Measurements from ENCODE around the gene OTUB1. TPM values are rescaled to one million over a fixed set of nuclear protein-coding genes. Genes with fewer than 3 reads are reported as not detected.

Gene OTUB1
- total RNA-seq, 1 donor from 2014 or later = 78.9 TPM

DNA sequence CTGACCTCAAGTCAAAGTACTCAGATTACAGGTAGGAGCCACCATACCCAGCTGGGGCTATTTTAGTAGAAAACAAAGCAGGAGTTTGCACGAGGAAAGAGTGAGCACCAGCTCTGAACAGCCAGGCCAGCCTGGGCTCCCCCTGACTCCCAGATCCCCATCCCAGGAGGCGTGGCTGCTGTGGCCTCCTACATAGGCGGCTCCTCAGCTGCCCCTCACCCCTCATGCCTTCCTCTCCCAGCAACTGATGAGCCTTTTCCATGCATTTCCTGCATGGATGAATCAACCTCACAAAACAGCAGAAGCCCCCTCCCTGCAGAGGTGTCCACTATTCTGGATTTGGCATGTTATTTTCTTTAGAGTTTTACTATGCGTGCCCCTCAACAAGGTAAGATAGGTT, 39.0 kb downstream of the OTUB1 start:
- no peak for ATAC-seq

DNA sequence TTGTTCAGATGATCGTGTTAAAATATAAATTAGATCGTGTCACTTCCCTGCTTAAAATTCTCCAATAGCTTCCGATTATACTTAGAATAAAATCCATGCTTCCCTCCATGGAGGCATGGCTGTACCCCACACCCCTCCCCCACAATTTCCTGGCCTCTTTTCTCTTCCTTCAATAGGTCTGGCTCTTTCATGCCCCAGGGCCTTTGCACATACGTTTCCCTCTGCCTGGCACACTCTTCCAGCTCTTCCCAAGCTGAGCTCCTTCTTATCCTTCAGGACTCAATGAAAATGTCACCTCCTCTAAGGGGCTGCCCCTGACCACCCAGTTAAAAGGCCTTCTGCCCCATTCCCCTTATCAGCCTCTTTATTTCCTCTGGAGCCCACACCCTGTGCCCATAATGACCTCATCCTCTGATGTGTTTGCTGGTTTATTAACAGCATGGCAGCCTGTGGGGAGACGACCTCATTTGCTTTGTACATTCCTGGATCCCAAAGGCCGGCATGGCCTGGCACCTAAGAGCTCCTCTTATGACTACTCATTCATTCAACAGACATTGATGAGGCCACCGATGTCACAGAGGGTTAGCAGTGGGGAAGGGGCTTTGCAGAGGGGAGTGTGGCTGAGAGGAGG, 40.5 kb downstream of the OTUB1 start:
- ATAC-seq = no peak

DNA sequence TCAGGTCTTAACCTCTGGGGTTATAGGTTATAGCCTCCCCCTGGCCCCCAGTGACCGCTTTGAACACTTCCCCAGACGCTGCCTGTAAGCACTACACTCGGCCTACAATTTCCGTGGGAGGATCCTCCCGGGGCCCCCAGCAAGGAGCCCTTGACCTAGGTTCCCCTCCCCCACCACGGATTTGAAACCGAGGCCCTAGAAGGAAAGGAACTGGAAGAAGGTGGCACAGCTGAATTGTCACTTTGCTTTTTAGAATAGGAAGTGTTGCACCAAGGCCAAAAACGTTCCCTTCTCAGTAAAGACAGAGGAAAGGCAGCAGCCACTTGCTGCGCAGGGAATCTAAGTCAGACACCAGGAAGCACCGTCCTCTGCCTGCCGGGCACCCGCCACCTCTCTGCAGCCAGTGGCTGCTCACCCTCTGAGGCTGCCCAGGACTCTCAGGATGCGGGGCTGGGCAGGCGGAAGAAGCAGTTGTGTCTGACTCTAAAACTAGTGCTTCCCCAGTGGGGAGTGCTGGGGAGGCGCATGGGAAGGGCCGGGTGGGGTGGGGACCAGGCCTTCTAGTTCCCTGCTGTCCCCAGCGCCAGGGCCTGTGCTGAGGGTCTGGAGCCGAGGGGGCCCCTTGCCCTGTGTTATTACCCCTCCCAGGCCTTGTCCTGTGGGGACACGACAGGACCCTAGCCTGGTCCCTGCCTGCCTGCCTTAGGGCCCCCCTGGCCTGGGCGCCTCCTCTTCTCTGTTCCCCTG, 41.6 kb downstream of the OTUB1 start:
- ATAC-seq = no peak

DNA sequence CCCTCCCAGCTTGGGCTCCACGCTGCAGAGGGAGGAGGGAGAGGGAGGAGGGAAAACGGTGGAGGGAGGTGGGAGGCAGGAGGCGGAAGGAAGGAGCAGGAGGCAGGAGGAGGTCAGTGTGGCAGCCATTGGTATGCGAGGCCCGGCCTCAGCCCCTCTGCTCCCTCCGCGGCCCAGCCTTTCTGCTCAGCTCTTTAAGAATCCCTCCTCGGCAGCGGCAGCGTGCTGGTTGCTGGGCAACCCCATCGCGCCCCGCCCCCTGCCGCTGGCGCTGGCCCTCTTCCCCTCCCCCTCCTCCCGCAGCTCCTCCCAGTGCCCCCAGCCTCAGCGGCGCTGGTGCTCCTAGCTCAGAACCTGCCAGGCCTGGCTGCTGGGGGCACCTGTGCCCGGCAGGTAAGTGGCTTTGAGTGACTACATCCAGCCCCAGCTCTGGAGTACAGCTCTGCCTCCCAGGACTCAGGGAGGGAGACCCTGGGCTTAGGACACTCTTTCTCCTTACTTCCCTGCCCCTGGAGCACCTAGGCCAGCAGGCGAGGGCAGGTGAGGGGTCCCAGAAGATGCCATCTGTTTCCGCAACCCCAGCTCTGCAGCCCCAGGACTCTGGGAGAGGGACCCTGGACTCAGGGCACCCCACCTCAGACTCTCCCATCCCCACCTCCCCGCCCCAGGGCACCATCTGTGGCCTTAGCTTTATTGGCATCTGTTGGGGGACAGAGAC, 42.3 kb downstream of the OTUB1 start:
- no peak for ATAC-seq

DNA sequence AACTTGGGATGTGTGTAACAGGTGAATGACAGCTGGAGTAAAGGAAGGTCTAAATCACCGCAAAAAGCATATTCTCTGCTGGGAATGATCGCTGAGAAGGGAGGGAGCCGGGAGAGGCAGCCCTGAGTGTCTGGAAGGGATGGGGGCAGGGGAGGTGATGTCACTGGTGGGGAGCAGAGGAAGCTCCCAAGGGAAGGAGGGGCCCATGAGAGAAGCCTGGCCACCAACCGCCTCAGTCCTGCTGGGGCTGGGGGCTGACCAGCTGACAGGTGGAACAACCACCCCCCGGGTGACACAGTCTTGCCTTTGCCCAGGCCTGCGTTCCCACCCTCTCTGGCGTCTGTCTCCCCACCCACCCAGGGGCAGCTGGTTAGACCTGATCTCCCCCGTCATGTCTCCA, 43.5 kb downstream of the OTUB1 start:
- no peak for ATAC-seq

DNA sequence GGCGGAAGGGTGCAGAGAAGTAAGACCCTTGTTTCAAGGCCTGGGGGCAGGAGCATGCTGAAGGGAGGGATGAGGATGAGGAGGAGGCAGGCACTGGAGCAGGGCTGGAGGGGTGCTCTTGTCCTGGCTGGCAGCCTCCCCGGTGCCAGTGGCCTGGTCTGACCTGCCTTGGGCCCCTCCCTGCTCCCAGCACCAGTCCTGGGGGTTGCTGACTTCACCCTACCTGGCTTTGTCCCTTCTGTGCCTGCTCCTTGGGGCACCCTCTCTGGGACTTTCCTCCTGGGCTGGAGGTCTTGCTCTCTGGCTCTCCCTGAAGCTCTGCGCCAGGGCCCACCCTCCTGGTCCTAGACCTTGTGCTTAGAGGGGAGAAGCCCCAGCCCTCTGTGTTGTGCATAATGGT, 44.8 kb downstream of the OTUB1 start:
- no peak for ATAC-seq

DNA sequence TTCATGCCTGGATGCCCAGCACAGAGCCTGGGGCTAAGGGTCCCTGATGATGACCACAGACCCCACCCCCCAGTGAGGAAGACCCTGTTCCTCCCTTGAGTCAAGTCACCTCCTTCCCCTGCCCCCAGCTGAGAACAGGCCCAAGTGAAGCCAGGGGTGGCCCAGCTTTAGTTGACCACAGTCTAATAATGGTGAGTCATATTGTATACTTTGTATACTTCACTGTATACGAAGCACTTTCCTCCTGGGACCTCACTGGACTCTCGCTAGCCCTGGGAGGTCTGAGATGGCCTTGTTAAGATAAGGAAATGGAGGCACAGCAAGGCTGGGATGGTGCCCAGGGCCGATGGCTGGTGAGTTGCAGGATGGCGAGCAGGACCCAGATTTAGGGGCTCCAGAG, 45.8 kb downstream of the OTUB1 start:
- ATAC-seq = no peak

DNA sequence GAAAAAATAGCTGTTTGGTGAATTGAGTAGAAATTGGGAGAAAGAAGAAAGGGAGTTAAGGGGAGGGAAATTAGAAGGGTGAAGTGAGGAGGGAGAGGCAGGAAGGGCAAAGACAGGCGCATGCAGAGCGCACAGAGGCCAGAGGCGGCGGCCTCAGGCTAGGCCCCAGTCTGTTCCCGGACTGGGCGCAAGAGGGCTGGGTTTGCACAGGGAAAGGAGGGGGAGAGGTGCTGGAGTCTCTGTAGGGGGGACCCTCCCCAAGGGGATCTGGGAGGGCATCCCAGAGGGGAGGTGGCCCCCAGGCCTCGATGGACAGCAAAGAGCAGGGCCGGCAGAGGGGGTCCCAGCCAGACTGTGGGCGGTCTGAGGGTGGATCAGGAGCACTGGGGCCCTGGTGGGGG, 48.2 kb downstream of the OTUB1 start:
- no peak for ATAC-seq

DNA sequence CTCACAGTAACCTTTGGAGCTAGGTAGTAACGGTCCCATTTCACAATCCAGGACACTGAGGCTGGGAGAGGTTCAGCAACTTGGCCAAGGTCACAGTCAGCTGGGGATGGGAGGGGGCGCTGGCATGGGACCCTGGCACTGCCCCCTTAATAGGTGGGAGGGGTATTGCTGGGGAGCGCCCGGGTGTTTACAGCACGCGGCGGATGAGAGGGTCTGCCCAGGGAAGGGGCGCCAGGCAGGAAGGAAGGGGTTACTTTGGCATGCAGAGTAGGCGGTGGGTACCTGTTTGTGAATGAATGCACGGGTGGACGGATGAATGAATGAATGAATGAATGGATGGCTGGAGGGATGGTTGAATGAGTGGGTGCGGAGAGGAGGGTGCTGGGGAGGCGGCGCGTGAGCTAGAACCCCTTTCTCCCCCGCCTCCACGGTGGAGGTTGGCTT, 48.9 kb downstream of the OTUB1 start:
- no peak for ATAC-seq

DNA sequence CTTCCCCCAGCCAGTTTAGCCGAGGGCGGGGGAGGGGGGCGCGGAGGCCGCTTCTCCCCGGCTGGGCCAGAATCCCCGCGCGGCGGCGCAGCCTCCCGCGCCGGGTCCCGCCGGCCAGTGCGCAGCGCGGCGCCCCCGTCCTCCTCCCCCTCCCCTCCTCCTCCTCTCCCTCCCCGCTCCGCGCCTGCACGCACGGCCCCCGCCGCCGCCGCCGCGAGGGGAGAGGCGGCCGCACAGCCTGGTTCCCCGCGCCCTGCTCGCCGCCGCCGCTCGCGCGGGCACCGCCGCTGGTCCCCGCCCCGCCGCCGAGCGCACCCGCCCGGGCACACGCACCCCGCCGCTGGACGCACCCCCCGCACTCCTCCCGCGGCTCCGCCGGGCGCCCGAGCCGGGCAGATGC, 49.3 kb downstream of the OTUB1 start, which contains the start of gene FLRT1:
TSS of gene FLRT1 (plus strand) at position 356 of the 400 bp plus-strand sequence. CDS start 80,337 bp downstream, outside the sequence.
- no peak for ATAC-seq

DNA sequence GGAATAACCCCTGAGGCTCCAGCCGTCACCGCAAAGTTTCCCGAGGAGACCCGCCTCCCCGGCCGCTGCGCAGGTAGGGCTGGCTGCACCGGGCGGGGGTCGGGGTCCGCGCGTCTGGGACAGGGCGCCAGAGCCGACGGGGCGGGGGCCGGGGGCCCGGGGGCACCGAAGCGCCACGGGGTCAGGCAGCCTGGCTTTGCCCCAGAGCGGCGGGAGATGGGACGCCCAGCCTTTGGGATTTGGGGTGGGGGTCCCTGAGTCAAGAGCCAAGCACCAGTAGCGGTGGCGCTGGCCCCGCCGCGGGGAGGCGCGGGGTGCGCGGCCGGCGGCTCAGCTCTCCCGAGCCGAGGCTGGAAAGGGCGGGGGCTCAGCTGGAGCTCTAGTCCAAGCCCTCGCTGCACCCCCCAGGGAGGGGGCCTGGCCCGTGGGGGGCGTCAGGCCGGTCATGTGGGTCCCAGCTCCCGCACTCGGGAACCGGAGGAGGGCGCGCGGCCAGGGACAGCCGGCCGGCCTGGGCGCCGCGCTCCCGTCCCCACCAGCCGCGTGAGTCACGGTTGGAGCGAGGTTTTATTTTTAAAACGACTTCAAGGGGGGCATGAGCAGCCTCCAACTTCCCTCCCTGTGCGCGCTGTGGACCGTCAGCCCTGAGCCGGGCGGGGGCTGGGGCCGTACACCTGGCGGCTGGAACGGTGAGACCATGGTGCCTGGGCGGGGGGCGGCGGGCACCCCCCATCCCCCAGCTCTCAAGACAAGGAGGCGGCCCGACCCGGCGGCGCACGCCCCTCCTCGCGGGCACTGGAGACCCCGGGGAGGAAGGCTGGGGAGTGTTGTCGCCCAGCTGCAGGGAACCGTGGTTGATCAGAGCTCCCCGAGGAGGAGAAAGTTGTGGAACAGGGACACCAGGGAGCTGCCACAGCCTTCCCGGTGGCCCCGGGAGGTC, 50.1 kb downstream of the OTUB1 start:
- no peak for ATAC-seq

DNA sequence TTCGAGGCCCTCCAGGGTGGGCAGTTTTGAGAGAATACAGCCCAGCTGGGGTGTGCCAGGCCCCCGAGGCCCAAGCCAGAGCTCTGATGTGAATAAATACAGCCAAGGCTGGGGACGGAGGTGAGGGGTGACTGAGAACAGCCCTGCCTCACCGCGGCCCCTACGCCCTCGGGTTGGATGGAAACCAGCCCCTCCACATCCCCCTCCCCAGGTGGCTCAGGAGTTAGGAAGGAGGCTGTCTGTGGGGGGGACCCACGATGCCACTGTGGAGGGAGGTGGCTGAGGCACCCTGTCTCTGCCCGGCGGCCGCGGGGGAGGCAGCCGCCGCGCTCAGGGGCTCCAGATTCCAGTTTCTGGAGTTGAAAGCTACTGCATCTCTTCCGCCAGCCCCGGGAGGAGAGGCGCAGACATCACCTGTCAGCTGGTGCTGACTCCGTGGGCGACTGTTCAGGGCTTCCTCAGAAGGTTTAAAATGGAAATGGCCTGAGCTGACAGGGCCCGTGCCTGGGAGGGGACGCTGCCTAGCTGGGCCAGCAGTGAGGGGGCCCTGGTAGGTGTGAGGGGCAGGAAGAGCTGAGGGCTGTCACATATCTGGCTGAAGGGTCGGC, 50.9 kb downstream of the OTUB1 start:
- no peak for ATAC-seq

DNA sequence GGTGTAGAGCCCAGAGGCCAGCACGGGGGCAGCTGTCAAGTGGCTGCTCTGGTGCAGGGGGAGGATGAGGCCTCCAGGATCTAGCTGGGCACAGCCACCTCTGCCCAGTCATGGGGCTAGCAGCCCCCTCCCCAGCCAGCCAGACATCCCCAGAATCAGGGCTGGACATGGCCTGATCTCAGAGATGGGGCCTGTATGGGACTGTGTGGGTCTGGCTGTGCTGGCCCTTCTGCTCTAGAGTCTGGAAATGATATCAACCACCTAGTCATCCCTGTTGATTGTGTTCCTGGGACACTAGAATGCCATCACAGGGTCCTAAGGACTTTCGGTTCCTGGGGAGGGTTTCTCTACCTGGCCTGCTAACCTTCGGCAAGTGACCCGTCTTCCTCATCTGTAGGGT, 52.3 kb downstream of the OTUB1 start:
- ATAC-seq = no peak

DNA sequence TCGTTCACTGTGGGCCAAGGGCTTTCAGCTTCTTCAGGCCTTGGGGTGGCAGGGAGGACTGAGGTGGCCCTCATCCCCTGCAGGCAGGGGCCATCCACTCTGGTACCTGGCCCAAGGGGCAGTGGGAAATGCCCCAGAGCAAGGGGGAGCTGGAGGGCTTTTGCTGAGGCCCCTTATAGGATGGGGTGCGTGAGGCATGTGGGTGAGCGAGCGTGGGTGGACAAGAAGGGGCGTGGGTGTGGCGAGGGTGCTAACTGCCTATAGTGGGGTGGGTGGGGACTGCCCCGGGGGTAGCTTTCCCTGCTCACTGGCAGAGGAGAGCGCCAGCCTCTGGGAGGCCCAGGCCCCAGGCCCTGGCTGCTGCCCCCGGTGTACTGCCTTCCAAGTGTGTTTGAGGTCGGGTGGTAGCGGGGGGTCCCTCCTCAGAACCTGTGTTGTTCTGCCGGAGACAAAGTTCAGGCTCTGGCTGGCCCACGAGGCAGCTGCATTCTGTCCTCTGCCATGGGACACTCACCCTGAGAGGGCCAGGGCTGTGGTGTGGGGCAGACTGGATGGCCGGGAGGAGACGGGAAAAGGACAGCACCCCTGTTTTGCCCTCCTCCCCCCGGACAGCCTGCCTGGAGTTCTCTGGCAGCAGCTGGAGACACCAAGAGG, 52.9 kb downstream of the OTUB1 start:
- ATAC-seq = no peak

DNA sequence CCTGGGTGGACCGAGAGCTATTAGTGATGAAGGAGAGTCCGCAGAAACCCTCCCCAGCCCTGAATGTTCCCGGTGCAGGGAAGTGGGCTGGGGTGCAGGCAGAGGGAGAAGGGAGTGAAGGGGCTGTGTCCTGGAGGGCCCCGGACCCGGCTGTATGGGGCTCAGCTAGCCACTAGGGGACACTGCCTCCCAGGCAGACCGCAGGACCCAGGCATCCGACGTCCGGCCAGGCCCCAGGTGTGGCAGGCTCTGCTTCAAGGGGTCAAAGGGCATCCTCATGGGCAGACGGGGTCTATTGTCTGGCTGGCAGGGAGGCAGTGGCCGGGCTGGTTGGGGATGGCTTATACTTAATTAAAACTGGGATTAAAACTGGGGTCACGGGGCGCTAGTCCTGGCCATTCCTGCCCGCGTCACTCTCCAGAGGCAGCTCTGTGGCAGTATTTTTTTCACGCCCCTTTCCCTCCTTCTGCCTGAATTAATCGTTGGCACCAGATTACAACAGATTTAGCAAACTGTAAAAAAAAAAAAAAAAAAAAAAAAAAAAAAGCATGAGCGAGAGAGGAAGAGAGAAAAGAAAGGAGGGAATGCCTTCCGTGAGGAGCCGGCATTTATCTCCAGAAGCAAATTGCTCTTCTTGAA, 54.6 kb downstream of the OTUB1 start:
- ATAC-seq = peak; percentile 21

DNA sequence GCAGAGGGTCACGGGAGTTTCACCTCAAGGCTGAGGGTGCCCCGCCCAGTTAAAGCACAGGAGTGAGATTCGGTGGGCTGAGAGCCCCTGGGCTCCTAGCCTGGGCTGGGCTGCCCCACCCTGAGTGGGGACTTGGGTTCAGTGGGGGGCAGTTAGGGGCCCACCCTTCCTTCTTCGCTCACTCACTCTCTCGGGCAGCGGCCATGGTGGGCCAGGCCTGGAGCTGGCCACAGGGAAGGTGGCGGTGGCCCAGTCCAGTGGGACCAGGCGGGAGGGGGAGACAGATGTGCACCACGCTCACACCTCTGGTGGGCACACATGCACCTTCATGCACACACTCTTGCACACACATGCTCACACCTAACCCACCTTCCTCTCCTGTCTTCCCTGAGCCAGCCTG, 55.6 kb downstream of the OTUB1 start:
- ATAC-seq = no peak

DNA sequence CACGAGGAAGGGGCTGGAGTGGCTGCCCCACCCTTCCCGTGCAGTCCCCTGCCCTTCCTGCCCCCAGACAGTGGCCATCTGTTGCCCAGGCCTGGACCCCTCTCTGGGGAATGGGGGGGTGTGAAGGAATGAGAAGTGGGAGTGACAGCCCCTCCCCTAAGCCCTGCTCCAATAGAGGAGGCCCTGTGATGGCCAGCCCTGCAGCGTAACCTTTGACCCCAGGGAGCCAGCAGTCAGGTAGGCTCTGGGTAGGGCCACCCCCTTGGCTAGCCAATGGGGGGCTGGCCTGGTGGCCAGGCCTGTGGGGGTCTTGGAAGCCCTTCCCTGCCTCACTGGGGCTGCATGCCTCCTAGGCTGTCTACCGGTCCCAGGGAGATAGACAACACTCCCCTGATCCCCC, 56.1 kb downstream of the OTUB1 start:
- ATAC-seq = no peak

DNA sequence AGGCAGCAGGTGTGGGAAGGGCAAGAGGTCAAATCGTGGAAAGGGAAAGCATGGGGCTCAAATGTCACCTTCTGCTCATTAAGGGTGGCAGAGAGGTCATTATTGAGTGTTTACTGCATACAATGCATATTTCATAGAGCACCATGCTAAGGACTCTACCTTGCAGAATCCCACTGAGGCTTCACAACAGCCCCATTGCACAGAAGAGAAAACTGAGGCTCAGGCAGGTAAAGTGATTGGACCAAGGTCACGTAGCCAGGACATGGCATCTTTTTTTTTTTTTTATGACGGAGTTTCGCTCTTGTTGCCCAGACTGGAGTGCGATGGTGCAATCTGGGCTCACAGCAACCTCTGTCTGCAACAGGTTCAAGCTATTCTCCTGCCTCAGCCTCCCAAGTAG, 57.3 kb downstream of the OTUB1 start:
- no peak for ATAC-seq

DNA sequence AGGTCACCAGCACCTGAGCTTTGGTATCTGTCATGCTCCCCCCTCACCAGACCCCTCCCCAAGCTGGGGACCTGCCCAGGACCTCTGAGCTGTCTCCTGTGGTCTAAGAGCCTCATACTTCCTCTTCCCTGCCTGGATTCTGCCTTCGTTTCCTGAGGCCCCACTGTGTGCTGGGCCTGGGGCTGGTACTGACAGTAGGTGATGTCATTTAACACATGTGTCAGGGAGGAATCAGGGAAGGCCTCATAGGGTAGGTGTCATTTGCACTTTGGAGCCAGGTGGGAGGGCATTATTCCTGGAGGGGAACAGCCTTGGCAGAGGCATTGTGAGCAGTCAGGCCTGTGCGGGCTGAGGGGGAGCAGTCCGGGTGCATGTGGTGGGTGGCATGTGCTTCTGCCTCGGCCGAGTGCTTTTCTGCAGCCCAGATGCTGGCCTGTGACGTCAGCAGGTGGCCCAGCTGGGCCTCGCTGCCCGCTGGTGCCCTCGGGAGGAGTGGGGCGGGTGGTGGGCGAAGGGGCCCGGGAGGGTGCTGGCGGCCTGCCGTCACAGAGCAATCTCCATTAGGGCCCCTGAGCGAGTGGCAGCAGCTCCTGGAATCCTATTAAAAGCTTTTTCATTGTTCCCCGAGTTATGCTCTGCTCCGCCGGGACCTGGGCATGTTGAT, 58.6 kb downstream of the OTUB1 start:
- no peak for ATAC-seq

DNA sequence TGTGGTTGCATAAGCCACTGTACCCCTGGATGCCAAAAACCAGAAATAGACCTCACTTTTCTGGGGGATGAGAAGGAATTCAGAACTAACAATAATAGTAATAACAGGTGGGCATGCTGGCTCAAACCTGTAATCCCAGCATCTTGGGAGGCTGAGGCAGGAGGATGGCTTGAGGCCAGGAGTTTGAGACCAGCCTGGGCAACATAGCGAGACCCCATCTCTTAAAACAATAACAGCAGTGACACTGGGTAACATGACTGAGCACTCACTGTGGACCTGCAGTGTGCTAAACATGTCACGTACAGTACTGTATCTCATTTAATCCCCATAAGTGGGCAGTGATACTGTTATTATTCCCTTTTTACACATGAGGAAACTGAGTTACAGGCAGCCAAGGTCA, 59.5 kb downstream of the OTUB1 start:
- no peak for ATAC-seq

Data from esophagus mucosa (tissue), 1 donor.